H1 (cell line): ENCODE measurements around the gene MPP3. TPM values are rescaled to one million over a fixed set of nuclear protein-coding genes. Genes with fewer than 3 reads are reported as not detected.

Source experiments
- CTCF ChIA-PET: fragments of 300-600 bp; sonication (Branson Sonifier 250); formaldehyde crosslinking; loops from one replicate; lab custom pipeline; 2021; ENCODE audit not compliant: partially characterized antibody; lab: Charles Lee
- POLR2A ChIA-PET: fragments of 300-600 bp; sonication (Branson Sonifier 250); formaldehyde crosslinking; loops from one replicate; lab custom pipeline; 2021; ENCODE audit warnings: inconsistent platforms; ENCODE audit not compliant: partially characterized antibody; lab: Charles Lee
- DNase-seq, 2 experiments: peaks; one replicate each; pipeline versions ENCODE4 v3.0.0 to v3.0.0-alpha.2; 2010 to 2022; ENCODE audit warnings: low spot score in 2 of 2, low read depth in 1 of 2, mixed read lengths in 1 of 2
- FAIRE-seq: peaks from 2 replicates; lab custom pipeline; 2011; peaks lifted over from hg19 to GRCh38; lab: Jason Lieb, UNC
- H2AFZ ChIP-seq: 2 replicates; pipeline ENCODE4 v1.8.1; 2012; ENCODE audit warnings: low read length, inconsistent platforms
- H2AK5ac ChIP-seq: 2 replicates; pipeline ENCODE4 v1.6.1; 2013; ENCODE audit warnings: low read depth, low read length
- H2BK120ac ChIP-seq: replicated peaks from 2 replicates; pipeline ENCODE3; 2013; ENCODE audit warnings: low read depth, low read length, inconsistent platforms
- H2BK12ac ChIP-seq: 2 replicates; pipeline ENCODE4 v1.6.1; 2013; ENCODE audit warnings: low read depth, low read length
- H2BK15ac ChIP-seq: 2 replicates; pipeline ENCODE4 v1.6.1; 2013; ENCODE audit warnings: low read length
- H2BK20ac ChIP-seq: 2 replicates; pipeline ENCODE4 v1.6.1; 2013; ENCODE audit warnings: low read length
- H2BK5ac ChIP-seq: 2 replicates; pipeline ENCODE4 v1.6.1; 2013; ENCODE audit warnings: low read depth, low read length
- H3K14ac ChIP-seq: 2 replicates; pipeline ENCODE4 v1.6.1; 2013; ENCODE audit warnings: inconsistent platforms; ENCODE audit not compliant: insufficient read length
- H3K18ac ChIP-seq: 2 replicates; pipeline ENCODE4 v1.6.1; 2013; ENCODE audit warnings: low read length; ENCODE audit errors: extremely low read depth
- H3K23ac ChIP-seq: 2 replicates; pipeline ENCODE4 v1.6.1; 2013; ENCODE audit warnings: inconsistent platforms; ENCODE audit not compliant: insufficient read length
- H3K23me2 ChIP-seq: 2 replicates; pipeline ENCODE4 v1.6.1; 2013; ENCODE audit warnings: low read depth, low read length
- H3K27ac ChIP-seq: 2 replicates; pipeline ENCODE4 v1.6.1; 2011; ENCODE audit warnings: low read depth, low read length, inconsistent platforms
- H3K27me3 ChIP-seq, 4 experiments: replicated peaks in 1 of 4; 1 replicate in 1 of 4; 2 replicates in 3 of 4; pipeline versions ENCODE4 v1.6.1 to v1.8.1; 2011 to 2013; ENCODE audit warnings: low read length in 3 of 4, mild to moderate bottlenecking in 3 of 4, inconsistent platforms in 2 of 4, mixed read lengths in 2 of 4, moderate library complexity in 1 of 4; ENCODE audit not compliant: control insufficient read depth in 3 of 4, insufficient read depth in 3 of 4; ENCODE audit errors: extremely low read depth in 1 of 4
- H3K36me3 ChIP-seq, 4 experiments: 2 replicates each; pipeline versions ENCODE4 v1.6.1 to v1.8.1; 2011 to 2013; ENCODE audit warnings: mild to moderate bottlenecking in 4 of 4, low read length in 3 of 4, moderate library complexity in 2 of 4, control low read depth in 1 of 4, inconsistent platforms in 1 of 4; ENCODE audit not compliant: insufficient read depth in 4 of 4, control insufficient read depth in 2 of 4
- H3K4ac ChIP-seq: replicated peaks from 2 replicates; pipeline ENCODE3; 2013; ENCODE audit warnings: low read length, low read depth, mixed read lengths, inconsistent platforms; ENCODE audit not compliant: insufficient read length
- H3K4me1 ChIP-seq, 4 experiments: replicated peaks in 1 of 4; 1 replicate in 1 of 4; 2 replicates in 3 of 4; pipeline versions ENCODE4 v1.6.1 to v1.8.1; 2011 to 2013; ENCODE audit warnings: low read length in 3 of 4, inconsistent platforms in 2 of 4, mixed read lengths in 1 of 4; ENCODE audit not compliant: insufficient read depth in 4 of 4, control insufficient read depth in 3 of 4
- H3K4me2 ChIP-seq, 2 experiments: 2 replicates each; pipeline versions ENCODE4 v1.6.1 to v1.8.1; 2011 to 2013; ENCODE audit warnings: low read depth in 2 of 2, low read length in 2 of 2, control low read depth in 1 of 2, inconsistent platforms in 1 of 2, mild to moderate bottlenecking in 1 of 2; ENCODE audit not compliant: insufficient read depth in 1 of 2
- H3K4me3 ChIP-seq, 4 experiments: fragments of 200-600, 300-600 bp in 1 of 4; sonication (generic), shearing (Covaris generic), sonication (Bioruptor Twin) in 1 of 4; 2 replicates each; pipeline versions ENCODE4 v1.5.1 to v1.8.1; 2011 to 2016; ENCODE audit warnings: low read length in 4 of 4, low read depth in 3 of 4, control low read depth in 2 of 4, inconsistent platforms in 2 of 4, mild to moderate bottlenecking in 2 of 4, mixed read lengths in 1 of 4, moderate library complexity in 1 of 4; ENCODE audit not compliant: insufficient read depth in 2 of 4; ENCODE audit errors: extremely low read depth in 1 of 4
- H3K56ac ChIP-seq: replicated peaks from 2 replicates; pipeline ENCODE3; 2013; ENCODE audit warnings: low read depth, mild to moderate bottlenecking, mixed read lengths, low read length, inconsistent platforms; ENCODE audit not compliant: insufficient read length
- H3K79me1 ChIP-seq: 2 replicates; pipeline ENCODE4 v1.6.1; 2013; ENCODE audit warnings: low read depth, low read length, control low read depth
- H3K79me2 ChIP-seq, 2 experiments: 2 replicates each; pipeline versions ENCODE4 v1.6.1 to v1.8.1; 2012 to 2013; ENCODE audit warnings: low read length in 2 of 2, mild to moderate bottlenecking in 2 of 2, inconsistent platforms in 1 of 2; ENCODE audit not compliant: insufficient read depth in 2 of 2, control insufficient read depth in 1 of 2
- H3K9ac ChIP-seq, 4 experiments: replicated peaks in 1 of 4; 1 replicate in 1 of 4; 2 replicates in 3 of 4; pipeline versions ENCODE4 v1.6.1 to v1.8.1; 2011 to 2013; ENCODE audit warnings: low read depth in 3 of 4, low read length in 3 of 4, control low read depth in 2 of 4, mild to moderate bottlenecking in 2 of 4, moderate library complexity in 2 of 4, inconsistent platforms in 1 of 4; ENCODE audit errors: extremely low read depth in 1 of 4
- H3K9me3 ChIP-seq, 2 experiments: 2 replicates each; pipeline versions ENCODE4 v1.6.1 to v1.8.1; 2012 to 2013; ENCODE audit warnings: mild to moderate bottlenecking in 2 of 2, moderate library complexity in 2 of 2, control low read depth in 1 of 2, inconsistent platforms in 1 of 2, low read depth in 1 of 2, low read length in 1 of 2, mixed read lengths in 1 of 2; ENCODE audit not compliant: insufficient read depth in 2 of 2
- H4K20me1 ChIP-seq, 2 experiments: replicated peaks in 1 of 2; 2 replicates each; pipeline versions ENCODE3 to v1.8.1; 2011 to 2013; ENCODE audit warnings: inconsistent platforms in 2 of 2, low read length in 2 of 2, mild to moderate bottlenecking in 1 of 2; ENCODE audit not compliant: insufficient read depth in 2 of 2, control insufficient read depth in 1 of 2
- H4K5ac ChIP-seq: 2 replicates; pipeline ENCODE4 v1.6.1; 2013; ENCODE audit warnings: low read length, low read depth, mixed read lengths, inconsistent platforms; ENCODE audit not compliant: insufficient read length
- H4K8ac ChIP-seq: 2 replicates; pipeline ENCODE4 v1.8.0; 2013; ENCODE audit warnings: mild to moderate bottlenecking, moderate library complexity, low read length, inconsistent platforms; ENCODE audit not compliant: insufficient read depth; ENCODE audit errors: extremely low read depth
- H4K91ac ChIP-seq: replicated peaks from 2 replicates; pipeline ENCODE3; 2013; ENCODE audit warnings: low read length, mixed read lengths, inconsistent platforms; ENCODE audit not compliant: insufficient read length
- BACH1 ChIP-seq: IDR thresholded peaks from 2 replicates; pipeline ENCODE4 v1.6.1; 2012; ENCODE audit warnings: low read length, improper control_type of control experiment
- BCL11A ChIP-seq, 2 experiments: IDR thresholded peaks; one replicate each; pipeline ENCODE4 v1.6.1; 2011; ENCODE audit warnings: low read depth in 2 of 2, low read length in 2 of 2, mild to moderate bottlenecking in 2 of 2
- CTBP2 ChIP-seq: IDR thresholded peaks from 2 replicates; pipeline ENCODE4 v1.7.0; 2011; ENCODE audit warnings: borderline replicate concordance, mild to moderate bottlenecking, moderate library complexity, mixed read lengths, low read length; ENCODE audit not compliant: insufficient read depth, insufficient read length
- EZH2 ChIP-seq: fragments of 200-600 bp; sonication (generic); IDR thresholded peaks from 2 replicates; pipeline ENCODE4 v1.7.1; 2012; ENCODE audit warnings: low read depth, mild to moderate bottlenecking, moderate library complexity, low read length, inconsistent platforms; ENCODE audit not compliant: severe bottlenecking
- HDAC6 ChIP-seq: IDR thresholded peaks from one replicate; pipeline ENCODE4 v1.7.1; 2012; ENCODE audit warnings: low read depth, mild to moderate bottlenecking, inconsistent platforms, low read length, moderate library complexity
- KDM5A ChIP-seq: fragments of 200-600 bp; IDR thresholded peaks from 2 replicates; pipeline ENCODE4 v1.7.1; 2012; ENCODE audit warnings: mild to moderate bottlenecking, low read length, inconsistent platforms, mixed read lengths
- RBBP5 ChIP-seq: IDR thresholded peaks from 2 replicates; pipeline ENCODE4 v1.7.1; 2012; ENCODE audit warnings: low read depth, mild to moderate bottlenecking, inconsistent platforms, low read length, moderate library complexity, borderline replicate concordance
- RNF2 ChIP-seq: fragments of 200-900, 300-1000 bp; sonication (generic); IDR thresholded peaks from 2 replicates; pipeline ENCODE4 v1.7.1; 2016; ENCODE audit warnings: borderline replicate concordance, low read depth, mild to moderate bottlenecking, antibody characterized with exemption, low read length; ENCODE audit not compliant: poor library complexity, severe bottlenecking; ENCODE audit errors: missing control alignments
- WGBS, 2 experiments: shearing (Covaris generic) in 1 of 2; methylation state at CpG; one replicate each; pipeline versions ENCODE4 v1.1.6 to v1.1.7; 2013 to 2015; ENCODE audit warnings: low lambda C conversion rate in 2 of 2, mixed read lengths in 2 of 2, inconsistent platforms in 1 of 2, low coverage in 1 of 2, missing lambda C conversion rate in 1 of 2; ENCODE audit not compliant: insufficient replicate concordance in 2 of 2, insufficient coverage in 1 of 2, insufficient read length in 1 of 2; ENCODE audit errors: extremely low coverage in 1 of 2, missing lambda C conversion rate in 1 of 2; 5-methylcytosine and 5-hydroxymethylcytosine counted together
- polyA plus RNA-seq, 7 experiments: library from polyadenylated mRNA; depleted of rRNA in 3 of 7; stranded (reverse) in 5 of 7; unstranded in 2 of 7; fragments of >200 nt in 5 of 7; fragments of 200-250 nt in 2 of 7; gene quantifications; 1 replicate in 5 of 7; 2 replicates in 1 of 7; 4 replicates in 1 of 7; pipeline versions ENCODE4 v1.2.1 to v1.2.3, GENCODE V29; 2011 to 2013; ENCODE audit warnings: missing spikeins in 2 of 7, mixed read lengths in 2 of 7
- total RNA-seq: library from RNA; stranded (reverse); fragmentation: NEBNext Ultra II Directional; extraction: Animal tissue kit (Norgen Biotek cat#: 25700); gene quantifications from 2 replicates; pipeline ENCODE4 v1.2.1, GENCODE V29; 2021

Gene MPP3
- total and polyA plus RNA-seq, 2 of the 8 experiments (the other 6 are each of a cell fraction or from before 2014, with no cell fraction given), result 3.1 to 6.1 TPM

- no peak overlapping the region for H2AFZ ChIP-seq
- H2BK12ac ChIP-seq, result no peak overlapping the region
- no peak overlapping the region for H2BK15ac ChIP-seq
- no peaks in the 10 kb centered on the region for H3K23me2 ChIP-seq
- no peak overlapping the region for H3K14ac ChIP-seq
- no peaks in the 10 kb centered on the region; a peak in 2 of 8 replicates for H3K36me3 ChIP-seq
- FAIRE-seq, result no peak
- no peak overlapping the region for H3K18ac ChIP-seq
- no peak overlapping the region for H3K4me3 ChIP-seq
- 83% methylated on average over 20 of the region's 20 CpGs; no CpG with 5 or more reads in 1 of the 2 experiments for WGBS, 2 experiments
- peaks cover 0 to 8% of the 10 kb centered on the region in 2 experiments for H4K20me1 ChIP-seq
- H2BK5ac ChIP-seq, result no peak overlapping the region
- H3K4me1 ChIP-seq, result peaks cover 0 to 8% (median 6%) of the 10 kb centered on the region in 4 experiments; a peak in 5 of 7 replicates
- TF ChIP-seq CTBP2, result no peak
- TF ChIP-seq RNF2, result no peak
- no peak for TF ChIP-seq BACH1
- TF ChIP-seq HDAC6, result no peak
- TF ChIP-seq EZH2, result no peak
- TF ChIP-seq BCL11A (IDR thresholded peaks at IDR 0.05; ENCODE audit: low read depth in 2 of 2, low read length in 2 of 2), result no peak
- no peak for TF ChIP-seq KDM5A
- no peak for TF ChIP-seq RBBP5
- TF ChIP-seq, all 59 proteins: peak for 0
- Histone ChIP-seq H3K4ac (no peak overlapping the region), H3K9ac (no peak overlapping the region), H4K91ac (no peak overlapping the region), H3K23ac (no peak overlapping the region), H4K8ac (no peak overlapping the region), H2BK20ac (no peak overlapping the region), H3K27ac (no peak overlapping the region), H4K5ac (no peak overlapping the region), H3K4me2 (no peak overlapping the region), H2BK120ac (no peak overlapping the region), H3K9me3 (no peaks in the 10 kb centered on the region), H2AK5ac (no peak overlapping the region), H3K79me1 (no peaks in the 10 kb centered on the region), H3K56ac (no peak overlapping the region), H3K27me3 (no peaks in the 10 kb centered on the region), H3K79me2 (no peaks in the 10 kb centered on the region)
- no peak for DNase-seq
- POLR2A ChIA-PET, result interaction anchor here (0.6 to 0.8 kb wide), 2 partner anchors 229 to 292 kb away, joined by 3 to 4 read pairs; no protein-coding TSS in a partner anchor
- CTCF ChIA-PET, result interaction anchor here (0.5 to 10.0 kb wide), 42 partner anchors 14 to 1577 kb away, joined by 3 to 403 read pairs (median 4); partner anchors contain the start of genes CD300LG, MPP2 and PPY
These were observed 46.9 kb upstream of the MPP3 start for GRCh38 chr17:43879723-43880419.
